Measurements from ENCODE around the gene EVI5L. TPM values are rescaled to one million over a fixed set of nuclear protein-coding genes. Genes with fewer than 3 reads are reported as not detected.
A peak's percentile ranks its signal among the peaks of the same experiment; 100 is the strongest.

The EVI5L gene
- polyA plus RNA-seq, 3 donors: 0.76 to 5.7 (median 1.3) TPM

- Mint-ChIP-seq H3K36me3 (peaks cover 9 to 11% of the 10 kb centered on the region in 2 donors), H3K9me3 (peaks cover 0 to 3% (median 0%) of the 10 kb centered on the region in 7 donors), H3K27ac (peak overlapping the region in 1 of 7 donors; percentile 35), H3K4me1 (peaks cover 24% of the 10 kb centered on the region), H3K27me3 (ENCODE audit: low read depth in 3 of 3) (peaks cover 0 to 6% (median 5%) of the 10 kb centered on the region in 3 donors), H3K4me3 (no peak overlapping the region)
- peaks cover 19 to 26% of the 10 kb centered on the region in 2 donors for H3K4me1 ChIP-seq (ENCODE audit: control insufficient read depth in 1 of 2, insufficient read depth in 2 of 2, low read length in 2 of 2)
- no peak for DNase-seq
- 100% methylated on average over 1 of the region's 3 CpGs for WGBS (ENCODE audit: insufficient coverage)
- no peak overlapping the region for H2AFZ ChIP-seq (ENCODE audit: insufficient read depth, low read depth, low read length, poor library complexity, severe bottlenecking)
- H3K9ac ChIP-seq (ENCODE audit: insufficient read depth, low read length, poor library complexity, severe bottlenecking): no peak overlapping the region
- H3K27ac ChIP-seq (ENCODE audit: low read depth in 1 of 2, low read length in 2 of 2): no peak overlapping the region
- H3K4me3 ChIP-seq (replicated peaks in 1 of 3; ENCODE audit: low read depth in 2 of 3, low read length in 3 of 3): no peak overlapping the region
- no peak overlapping the region for H3K4me2 ChIP-seq (replicated peaks; ENCODE audit: extremely low read depth, low read length, poor library complexity, severe bottlenecking)
- intact Hi-C loops (cut with micrococcal nuclease): loop anchor here in 1 of 2 donors (10.0 kb wide), 1 partner anchor 266 kb away; the partner anchor contains the start of genes PCP2 and STXBP2
- H3K79me2 ChIP-seq (ENCODE audit: insufficient read depth, low read length): peaks cover 19% of the 10 kb centered on the region
- no peaks in the 10 kb centered on the region for H3K27me3 ChIP-seq (ENCODE audit: control insufficient read depth in 2 of 2, insufficient read depth in 2 of 2, low read length in 2 of 2)
- no peak for TF ChIP-seq CTCF (IDR thresholded peaks at IDR 0.05)
- peaks cover 18% of the 10 kb centered on the region for H4K20me1 ChIP-seq (ENCODE audit: insufficient read depth, low read length)
- no peaks in the 10 kb centered on the region for H3K9me3 ChIP-seq (replicated peaks in 1 of 2; ENCODE audit: control insufficient read depth in 1 of 2, insufficient read depth in 1 of 2, low read length in 2 of 2)
- H3K36me3 ChIP-seq (replicated peaks in 1 of 2; ENCODE audit: control insufficient read depth in 1 of 2, insufficient read depth in 2 of 2, low read length in 2 of 2): peaks cover 2 to 7% of the 10 kb centered on the region in 2 donors
These were observed 70.9 kb downstream of the EVI5L start for GRCh38 chr19:7900931-7901330.

GRCh38 chr19:7901337-7901736, 71.3 kb downstream of the EVI5L start:
- peaks cover 24% of the 10 kb centered on the region for H3K4me1 Mint-ChIP-seq
- DNase-seq: no peak
- Histone ChIP-seq H3K36me3 (replicated peaks in 1 of 2; ENCODE audit: control insufficient read depth in 1 of 2, insufficient read depth in 2 of 2, low read length in 2 of 2) (peaks cover 6 to 11% of the 10 kb centered on the region in 2 donors), H3K27me3 (ENCODE audit: control insufficient read depth in 2 of 2, insufficient read depth in 2 of 2, low read length in 2 of 2) (no peaks in the 10 kb centered on the region), H2AFZ (ENCODE audit: insufficient read depth, low read depth, low read length, poor library complexity, severe bottlenecking) (no peak overlapping the region), H3K27ac (ENCODE audit: low read depth in 1 of 2, low read length in 2 of 2) (no peak overlapping the region), H4K20me1 (ENCODE audit: insufficient read depth, low read length) (peaks cover 22% of the 10 kb centered on the region), H3K9ac (ENCODE audit: insufficient read depth, low read length, poor library complexity, severe bottlenecking) (no peak overlapping the region), H3K79me2 (ENCODE audit: insufficient read depth, low read length) (peaks cover 23% of the 10 kb centered on the region), H3K4me2 (replicated peaks; ENCODE audit: extremely low read depth, low read length, poor library complexity, severe bottlenecking) (no peak overlapping the region), H3K4me1 (ENCODE audit: control insufficient read depth in 1 of 2, insufficient read depth in 2 of 2, low read length in 2 of 2) (peaks cover 19 to 26% of the 10 kb centered on the region in 2 donors), H3K4me3 (replicated peaks in 1 of 3; ENCODE audit: low read depth in 2 of 3, low read length in 3 of 3) (no peak overlapping the region), H3K9me3 (replicated peaks in 1 of 2; ENCODE audit: control insufficient read depth in 1 of 2, insufficient read depth in 1 of 2, low read length in 2 of 2) (no peaks in the 10 kb centered on the region)
- H3K36me3 Mint-ChIP-seq: peaks cover 9 to 15% of the 10 kb centered on the region in 2 donors
- WGBS (ENCODE audit: insufficient coverage): 94% methylated on average over 3 of the region's 7 CpGs
- peaks cover 0 to 3% (median 0%) of the 10 kb centered on the region in 7 donors for H3K9me3 Mint-ChIP-seq
- TF ChIP-seq CTCF (IDR thresholded peaks at IDR 0.05): no peak
- peaks cover 0 to 6% (median 5%) of the 10 kb centered on the region in 3 donors for H3K27me3 Mint-ChIP-seq (ENCODE audit: low read depth in 3 of 3)
- H3K4me3 Mint-ChIP-seq: no peak overlapping the region
- intact Hi-C loops (cut with micrococcal nuclease): loop anchor here in 1 of 2 donors (10.0 kb wide), 1 partner anchor 267 kb away; the partner anchor contains the start of genes PCP2 and STXBP2
- H3K27ac Mint-ChIP-seq: no peak overlapping the region
